22Rv1 (cell line): ENCODE results near the gene TRPM3.

Source experiments
- H3K27ac ChIP-seq: fragments of 450-650 bp; 2 replicates; pipeline ENCODE4 v1.5.1; 2017
- CTCF ChIP-seq: fragments of 450-650 bp; IDR thresholded peaks from 2 replicates; pipeline ENCODE4 v1.5.1; 2017; ENCODE audit warnings: mild to moderate bottlenecking
- ZFX ChIP-seq: fragments of 450-650 bp; IDR thresholded peaks from 2 replicates; pipeline ENCODE4 v1.6.1; 2017; ENCODE audit warnings: antibody characterized with exemption, borderline replicate concordance

Gene TRPM3

GRCh38 chr9:70554881-70555280 is 566.5 kb downstream of the TRPM3 start:
- no peak overlapping the region for H3K27ac ChIP-seq
- TF ChIP-seq CTCF (no peak), ZFX (no peak)

GRCh38 chr9:70553707-70554673 is 567.4 kb downstream of the TRPM3 start:
- TF ChIP-seq CTCF = no peak
- no peak overlapping the region for H3K27ac ChIP-seq

- H3K27ac ChIP-seq = no peak overlapping the region
These were observed 568.9 kb downstream of the TRPM3 start for GRCh38 chr9:70552561-70552960.

GRCh38 chr9:70551801-70552200 is 569.6 kb downstream of the TRPM3 start:
- H3K27ac ChIP-seq = no peak overlapping the region
- no peak for TF ChIP-seq ZFX
- TF ChIP-seq CTCF = no peak

More at GRCh38 chr9:70552561-70552960, 568.9 kb downstream of the TRPM3 start:
- TF ChIP-seq ZFX (no peak), CTCF (no peak)

- no peak overlapping the region for H3K27ac ChIP-seq
- TF ChIP-seq ZFX (no peak), CTCF (no peak)
These were observed 570.0 kb downstream of the TRPM3 start for GRCh38 chr9:70551396-70551795.

GRCh38 chr9:70549926-70550325 is 571.5 kb downstream of the TRPM3 start:
- TF ChIP-seq ZFX = no peak
- no peak for TF ChIP-seq CTCF
- H3K27ac ChIP-seq = no peak overlapping the region

- no peak overlapping the region for H3K27ac ChIP-seq
- TF ChIP-seq ZFX (no peak), CTCF (no peak)
These were observed 579.0 kb downstream of the TRPM3 start for GRCh38 chr9:70542311-70542931.
